Progenitor cell of endocrine pancreas (in vitro differentiated cells): ENCODE measurements around the gene RAB26. TPM values are rescaled to one million over a fixed set of nuclear protein-coding genes. Genes with fewer than 3 reads are reported as not detected.

Experiments used
- DNase-seq: peaks from one replicate; pipeline ENCODE4 v3.0.0; 2021; ENCODE audit warnings: low spot score; ENCODE audit not compliant: unreplicated experiment
- H3K27ac Mint-ChIP-seq: 2 replicates; pipeline ENCODE4 v1.8.0; 2021; ENCODE audit warnings: mild to moderate bottlenecking, moderate library complexity, mixed read lengths
- H3K27me3 Mint-ChIP-seq: 2 replicates; pipeline ENCODE4 v1.8.0; 2021; ENCODE audit warnings: mixed read lengths
- H3K36me3 Mint-ChIP-seq: 2 replicates; pipeline ENCODE4 v1.8.0; 2022; ENCODE audit warnings: mixed read lengths; ENCODE audit not compliant: insufficient read depth
- H3K4me1 Mint-ChIP-seq: 2 replicates; pipeline ENCODE4 v1.8.0; 2021; ENCODE audit warnings: low read depth, mixed read lengths
- H3K4me3 Mint-ChIP-seq: 2 replicates; pipeline ENCODE4 v1.8.0; 2021; ENCODE audit warnings: low read depth, mild to moderate bottlenecking, moderate library complexity, mixed read lengths
- H3K9me3 Mint-ChIP-seq: 2 replicates; pipeline ENCODE4 v1.8.0; 2021; ENCODE audit warnings: low read depth, mixed read lengths
- CTCF ChIP-seq: fragments of 200-600 bp; sonication (generic); IDR thresholded peaks from one replicate; pipeline ENCODE4 v1.5.0; 2021; ENCODE audit warnings: antibody characterized with exemption, mild to moderate bottlenecking; ENCODE audit not compliant: unreplicated experiment
- total RNA-seq: library from RNA; stranded (reverse); gene quantifications from 2 replicates; pipeline ENCODE4 v1.2.1, GENCODE V29; 2021

The RAB26 gene
- total RNA-seq, 1 donor from 2014 or later: 23.3 TPM

- Mint-ChIP-seq H3K4me1 (peaks cover 47% of the 10 kb centered on the region), H3K27me3 (no peaks in the 10 kb centered on the region), H3K27ac (peak within 1 kb of the TSS; percentile 95), H3K36me3 (peaks cover 5% of the 10 kb centered on the region), H3K4me3 (peak within 1 kb of the TSS; percentile 97), H3K9me3 (no peaks in the 10 kb centered on the region)
- DNase-seq: peak; percentile 97
- TF ChIP-seq CTCF: no peak
Measured at GRCh38 chr16:2155091-2155950, 6.9 kb downstream of the RAB26 start, which contains the start of gene TRAF7. Gene TRAF7, plus strand, starts transcription at chr16:2155782. Its CDS starts 8,139 bp downstream, at chr16:2163921.

GRCh38 chr16:2155977-2156848 is 7.8 kb downstream of the RAB26 start:
- peak overlapping the region; percentile 97 for H3K4me3 Mint-ChIP-seq
- peak overlapping the region; percentile 95 for H3K27ac Mint-ChIP-seq
- H3K36me3 Mint-ChIP-seq: peaks cover 3% of the 10 kb centered on the region
- peaks cover 41% of the 10 kb centered on the region for H3K4me1 Mint-ChIP-seq
- TF ChIP-seq CTCF: no peak
- H3K27me3 Mint-ChIP-seq: no peaks in the 10 kb centered on the region
- no peaks in the 10 kb centered on the region for H3K9me3 Mint-ChIP-seq
- no peak for DNase-seq

GRCh38 chr16:2156849-2157224 is 8.4 kb downstream of the RAB26 start:
- Mint-ChIP-seq H3K27me3 (no peaks in the 10 kb centered on the region), H3K36me3 (no peaks in the 10 kb centered on the region), H3K27ac (peak overlapping the region; percentile 95)

GRCh38 chr16:2157480-2158261 is 9.2 kb downstream of the RAB26 start:
- peak overlapping the region; percentile 97 for H3K4me3 Mint-ChIP-seq
- TF ChIP-seq CTCF: no peak
- no peaks in the 10 kb centered on the region for H3K9me3 Mint-ChIP-seq
- no peaks in the 10 kb centered on the region for H3K36me3 Mint-ChIP-seq
- no peak for DNase-seq
- H3K27ac Mint-ChIP-seq: no peak overlapping the region
- peaks cover 37% of the 10 kb centered on the region for H3K4me1 Mint-ChIP-seq
- no peaks in the 10 kb centered on the region for H3K27me3 Mint-ChIP-seq

More at GRCh38 chr16:2156849-2157224, 8.4 kb downstream of the RAB26 start:
- Mint-ChIP-seq H3K4me3 (peak overlapping the region; percentile 97), H3K9me3 (no peaks in the 10 kb centered on the region), H3K4me1 (peaks cover 38% of the 10 kb centered on the region)
- no peak for DNase-seq
- TF ChIP-seq CTCF: no peak
